H1 (cell line): ENCODE results near the gene TMEM138. TPM values are rescaled to one million over a fixed set of nuclear protein-coding genes. Genes with fewer than 3 reads are reported as not detected.

Source experiments
- CTCF ChIA-PET: fragments of 300-600 bp; sonication (Branson Sonifier 250); formaldehyde crosslinking; loops from one replicate; lab custom pipeline; 2021; ENCODE audit not compliant: partially characterized antibody; lab: Charles Lee
- POLR2A ChIA-PET: fragments of 300-600 bp; sonication (Branson Sonifier 250); formaldehyde crosslinking; loops from one replicate; lab custom pipeline; 2021; ENCODE audit warnings: inconsistent platforms; ENCODE audit not compliant: partially characterized antibody; lab: Charles Lee
- DNase-seq, 2 experiments: peaks; one replicate each; pipeline versions ENCODE4 v3.0.0 to v3.0.0-alpha.2; 2010 to 2022; ENCODE audit warnings: low spot score in 2 of 2, low read depth in 1 of 2, mixed read lengths in 1 of 2
- FAIRE-seq: peaks from 2 replicates; lab custom pipeline; 2011; peaks lifted over from hg19 to GRCh38; lab: Jason Lieb, UNC
- H2AFZ ChIP-seq: 2 replicates; pipeline ENCODE4 v1.8.1; 2012; ENCODE audit warnings: low read length, inconsistent platforms
- H2AK5ac ChIP-seq: 2 replicates; pipeline ENCODE4 v1.6.1; 2013; ENCODE audit warnings: low read depth, low read length
- H2BK120ac ChIP-seq: replicated peaks from 2 replicates; pipeline ENCODE3; 2013; ENCODE audit warnings: low read depth, low read length, inconsistent platforms
- H2BK12ac ChIP-seq: 2 replicates; pipeline ENCODE4 v1.6.1; 2013; ENCODE audit warnings: low read depth, low read length
- H2BK15ac ChIP-seq: 2 replicates; pipeline ENCODE4 v1.6.1; 2013; ENCODE audit warnings: low read length
- H2BK20ac ChIP-seq: 2 replicates; pipeline ENCODE4 v1.6.1; 2013; ENCODE audit warnings: low read length
- H2BK5ac ChIP-seq: 2 replicates; pipeline ENCODE4 v1.6.1; 2013; ENCODE audit warnings: low read depth, low read length
- H3K14ac ChIP-seq: 2 replicates; pipeline ENCODE4 v1.6.1; 2013; ENCODE audit warnings: inconsistent platforms; ENCODE audit not compliant: insufficient read length
- H3K18ac ChIP-seq: 2 replicates; pipeline ENCODE4 v1.6.1; 2013; ENCODE audit warnings: low read length; ENCODE audit errors: extremely low read depth
- H3K23ac ChIP-seq: 2 replicates; pipeline ENCODE4 v1.6.1; 2013; ENCODE audit warnings: inconsistent platforms; ENCODE audit not compliant: insufficient read length
- H3K23me2 ChIP-seq: 2 replicates; pipeline ENCODE4 v1.6.1; 2013; ENCODE audit warnings: low read depth, low read length
- H3K27ac ChIP-seq: 2 replicates; pipeline ENCODE4 v1.6.1; 2011; ENCODE audit warnings: low read depth, low read length, inconsistent platforms
- H3K27me3 ChIP-seq, 4 experiments: replicated peaks in 1 of 4; 1 replicate in 1 of 4; 2 replicates in 3 of 4; pipeline versions ENCODE4 v1.6.1 to v1.8.1; 2011 to 2013; ENCODE audit warnings: low read length in 3 of 4, mild to moderate bottlenecking in 3 of 4, inconsistent platforms in 2 of 4, mixed read lengths in 2 of 4, moderate library complexity in 1 of 4; ENCODE audit not compliant: control insufficient read depth in 3 of 4, insufficient read depth in 3 of 4; ENCODE audit errors: extremely low read depth in 1 of 4
- H3K36me3 ChIP-seq, 4 experiments: 2 replicates each; pipeline versions ENCODE4 v1.6.1 to v1.8.1; 2011 to 2013; ENCODE audit warnings: mild to moderate bottlenecking in 4 of 4, low read length in 3 of 4, moderate library complexity in 2 of 4, control low read depth in 1 of 4, inconsistent platforms in 1 of 4; ENCODE audit not compliant: insufficient read depth in 4 of 4, control insufficient read depth in 2 of 4
- H3K4ac ChIP-seq: replicated peaks from 2 replicates; pipeline ENCODE3; 2013; ENCODE audit warnings: low read length, low read depth, mixed read lengths, inconsistent platforms; ENCODE audit not compliant: insufficient read length
- H3K4me1 ChIP-seq, 4 experiments: replicated peaks in 1 of 4; 1 replicate in 1 of 4; 2 replicates in 3 of 4; pipeline versions ENCODE4 v1.6.1 to v1.8.1; 2011 to 2013; ENCODE audit warnings: low read length in 3 of 4, inconsistent platforms in 2 of 4, mixed read lengths in 1 of 4; ENCODE audit not compliant: insufficient read depth in 4 of 4, control insufficient read depth in 3 of 4
- H3K4me2 ChIP-seq, 2 experiments: 2 replicates each; pipeline versions ENCODE4 v1.6.1 to v1.8.1; 2011 to 2013; ENCODE audit warnings: low read depth in 2 of 2, low read length in 2 of 2, control low read depth in 1 of 2, inconsistent platforms in 1 of 2, mild to moderate bottlenecking in 1 of 2; ENCODE audit not compliant: insufficient read depth in 1 of 2
- H3K4me3 ChIP-seq, 4 experiments: fragments of 200-600, 300-600 bp in 1 of 4; sonication (generic), shearing (Covaris generic), sonication (Bioruptor Twin) in 1 of 4; 2 replicates each; pipeline versions ENCODE4 v1.5.1 to v1.8.1; 2011 to 2016; ENCODE audit warnings: low read length in 4 of 4, low read depth in 3 of 4, control low read depth in 2 of 4, inconsistent platforms in 2 of 4, mild to moderate bottlenecking in 2 of 4, mixed read lengths in 1 of 4, moderate library complexity in 1 of 4; ENCODE audit not compliant: insufficient read depth in 2 of 4; ENCODE audit errors: extremely low read depth in 1 of 4
- H3K56ac ChIP-seq: replicated peaks from 2 replicates; pipeline ENCODE3; 2013; ENCODE audit warnings: low read depth, mild to moderate bottlenecking, mixed read lengths, low read length, inconsistent platforms; ENCODE audit not compliant: insufficient read length
- H3K79me1 ChIP-seq: 2 replicates; pipeline ENCODE4 v1.6.1; 2013; ENCODE audit warnings: low read depth, low read length, control low read depth
- H3K79me2 ChIP-seq, 2 experiments: 2 replicates each; pipeline versions ENCODE4 v1.6.1 to v1.8.1; 2012 to 2013; ENCODE audit warnings: low read length in 2 of 2, mild to moderate bottlenecking in 2 of 2, inconsistent platforms in 1 of 2; ENCODE audit not compliant: insufficient read depth in 2 of 2, control insufficient read depth in 1 of 2
- H3K9ac ChIP-seq, 4 experiments: replicated peaks in 1 of 4; 1 replicate in 1 of 4; 2 replicates in 3 of 4; pipeline versions ENCODE4 v1.6.1 to v1.8.1; 2011 to 2013; ENCODE audit warnings: low read depth in 3 of 4, low read length in 3 of 4, control low read depth in 2 of 4, mild to moderate bottlenecking in 2 of 4, moderate library complexity in 2 of 4, inconsistent platforms in 1 of 4; ENCODE audit errors: extremely low read depth in 1 of 4
- H3K9me3 ChIP-seq, 2 experiments: 2 replicates each; pipeline versions ENCODE4 v1.6.1 to v1.8.1; 2012 to 2013; ENCODE audit warnings: mild to moderate bottlenecking in 2 of 2, moderate library complexity in 2 of 2, control low read depth in 1 of 2, inconsistent platforms in 1 of 2, low read depth in 1 of 2, low read length in 1 of 2, mixed read lengths in 1 of 2; ENCODE audit not compliant: insufficient read depth in 2 of 2
- H4K20me1 ChIP-seq, 2 experiments: replicated peaks in 1 of 2; 2 replicates each; pipeline versions ENCODE3 to v1.8.1; 2011 to 2013; ENCODE audit warnings: inconsistent platforms in 2 of 2, low read length in 2 of 2, mild to moderate bottlenecking in 1 of 2; ENCODE audit not compliant: insufficient read depth in 2 of 2, control insufficient read depth in 1 of 2
- H4K5ac ChIP-seq: 2 replicates; pipeline ENCODE4 v1.6.1; 2013; ENCODE audit warnings: low read length, low read depth, mixed read lengths, inconsistent platforms; ENCODE audit not compliant: insufficient read length
- H4K8ac ChIP-seq: 2 replicates; pipeline ENCODE4 v1.8.0; 2013; ENCODE audit warnings: mild to moderate bottlenecking, moderate library complexity, low read length, inconsistent platforms; ENCODE audit not compliant: insufficient read depth; ENCODE audit errors: extremely low read depth
- H4K91ac ChIP-seq: replicated peaks from 2 replicates; pipeline ENCODE3; 2013; ENCODE audit warnings: low read length, mixed read lengths, inconsistent platforms; ENCODE audit not compliant: insufficient read length
- EP300 ChIP-seq, 2 experiments: IDR thresholded peaks; 1 replicate in 1 of 2; 2 replicates in 1 of 2; pipeline ENCODE4 v1.6.1; 2011 to 2012; ENCODE audit warnings: low read depth in 2 of 2, low read length in 2 of 2, mild to moderate bottlenecking in 2 of 2, borderline replicate concordance in 1 of 2, inconsistent platforms in 1 of 2, moderate library complexity in 1 of 2
- SRF ChIP-seq: IDR thresholded peaks from 2 replicates; pipeline ENCODE4 v1.6.1; 2011; ENCODE audit warnings: mild to moderate bottlenecking, low read depth, low read length, moderate library complexity
- SUZ12 ChIP-seq: fragments of 200-600 bp; sonication (generic); IDR thresholded peaks from 2 replicates; pipeline ENCODE4 v1.6.1; 2012; ENCODE audit warnings: mild to moderate bottlenecking, inconsistent platforms, low read length, moderate library complexity, mixed read lengths
- WGBS, 2 experiments: shearing (Covaris generic) in 1 of 2; methylation state at CpG; one replicate each; pipeline versions ENCODE4 v1.1.6 to v1.1.7; 2013 to 2015; ENCODE audit warnings: low lambda C conversion rate in 2 of 2, mixed read lengths in 2 of 2, inconsistent platforms in 1 of 2, low coverage in 1 of 2, missing lambda C conversion rate in 1 of 2; ENCODE audit not compliant: insufficient replicate concordance in 2 of 2, insufficient coverage in 1 of 2, insufficient read length in 1 of 2; ENCODE audit errors: extremely low coverage in 1 of 2, missing lambda C conversion rate in 1 of 2; 5-methylcytosine and 5-hydroxymethylcytosine counted together
- polyA plus RNA-seq, 7 experiments: library from polyadenylated mRNA; depleted of rRNA in 3 of 7; stranded (reverse) in 5 of 7; unstranded in 2 of 7; fragments of >200 nt in 5 of 7; fragments of 200-250 nt in 2 of 7; gene quantifications; 1 replicate in 5 of 7; 2 replicates in 1 of 7; 4 replicates in 1 of 7; pipeline versions ENCODE4 v1.2.1 to v1.2.3, GENCODE V29; 2011 to 2013; ENCODE audit warnings: missing spikeins in 2 of 7, mixed read lengths in 2 of 7
- total RNA-seq: library from RNA; stranded (reverse); fragmentation: NEBNext Ultra II Directional; extraction: Animal tissue kit (Norgen Biotek cat#: 25700); gene quantifications from 2 replicates; pipeline ENCODE4 v1.2.1, GENCODE V29; 2021

Gene TMEM138
- total and polyA plus RNA-seq, 2 of the 8 experiments (the other 6 are each of a cell fraction or from before 2014, with no cell fraction given) = 32.9 to 59.0 TPM

DNA sequence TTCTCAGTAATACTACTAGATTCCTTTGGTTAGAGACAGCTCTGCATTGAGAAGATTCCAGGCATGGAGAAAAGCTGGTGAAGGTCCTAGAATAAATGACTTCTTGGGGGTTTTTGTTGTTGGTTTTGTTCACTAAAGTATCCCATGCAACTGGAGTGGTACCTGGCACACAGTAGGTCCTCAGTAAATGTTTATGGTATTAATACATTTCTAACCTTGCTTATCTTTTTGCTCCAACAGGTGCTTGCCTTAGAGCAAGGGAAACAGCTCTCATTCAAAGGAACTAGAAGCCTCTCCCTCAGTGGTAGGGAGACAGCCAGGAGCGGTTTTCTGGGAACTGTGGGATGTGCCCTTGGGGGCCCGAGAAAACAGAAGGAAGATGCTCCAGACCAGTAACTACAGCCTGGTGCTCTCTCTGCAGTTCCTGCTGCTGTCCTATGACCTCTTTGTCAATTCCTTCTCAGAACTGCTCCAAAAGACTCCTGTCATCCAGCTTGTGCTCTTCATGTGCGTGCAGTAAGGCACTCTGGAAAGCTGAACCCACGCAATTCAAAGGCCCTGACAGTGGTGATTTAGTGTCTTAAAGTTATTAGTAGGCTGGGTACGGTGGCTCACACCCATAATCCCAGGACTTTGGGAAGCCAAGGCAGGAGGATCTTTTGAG is 2.0 kb downstream of the TMEM138 start:
- ChIA-PET POLR2A (interaction anchor here (1.1 to 39.7 kb wide), 8 partner anchors 6 to 64 kb away, joined by 3 to 1106 read pairs (median 60); partner anchors contain the start of genes CPSF7, CYB561A3, DDB1 and SDHAF2), CTCF (interaction anchor here (0.7 to 22.8 kb wide), 7 partner anchors 9 to 153 kb away, joined by 3 to 255 read pairs (median 8); partner anchors contain the start of genes DDB1 and TKFC)
- no peak for TF ChIP-seq SRF
- TF ChIP-seq EP300 (IDR thresholded peaks at IDR 0.05; ENCODE audit: borderline replicate concordance in 1 of 2, low read depth in 2 of 2, low read length in 2 of 2) = no peak
- TF ChIP-seq SUZ12 = no peak

More for the DNA sequence above, 2.0 kb downstream of the TMEM138 start:
- H2BK20ac ChIP-seq = no peak overlapping the region
- H3K14ac ChIP-seq = no peak overlapping the region
- no peak overlapping the region for H3K4ac ChIP-seq
- H2BK15ac ChIP-seq = no peak overlapping the region
- no peak overlapping the region for H4K8ac ChIP-seq
- no peak overlapping the region for H3K4me3 ChIP-seq
- no peak overlapping the region for H2BK120ac ChIP-seq
- DNase-seq = no peak
- H2AK5ac ChIP-seq = no peak overlapping the region
- no peak for FAIRE-seq
- no peaks in the 10 kb centered on the region for H3K4me1 ChIP-seq
- H3K4me2 ChIP-seq = no peak overlapping the region
- WGBS, 2 experiments = 87% methylated on average over 5 of the region's 5 CpGs; no CpG with 5 or more reads in 1 of the 2 experiments
- H4K20me1 ChIP-seq = no peaks in the 10 kb centered on the region
- peaks cover 3% of the 10 kb centered on the region for H3K79me1 ChIP-seq
- H3K27me3 ChIP-seq = no peaks in the 10 kb centered on the region
- H4K91ac ChIP-seq = no peak overlapping the region
- no peak overlapping the region for H3K56ac ChIP-seq
- peaks cover 21 to 49% (median 39%) of the 10 kb centered on the region in 4 experiments for H3K36me3 ChIP-seq
- H2AFZ ChIP-seq = no peak overlapping the region
- H3K23me2 ChIP-seq = peaks cover 14% of the 10 kb centered on the region
- H3K9me3 ChIP-seq = no peaks in the 10 kb centered on the region
- no peak overlapping the region for H2BK12ac ChIP-seq
- H3K27ac ChIP-seq = no peak overlapping the region
- peaks cover 3 to 23% of the 10 kb centered on the region in 2 experiments for H3K79me2 ChIP-seq
- no peak overlapping the region for H2BK5ac ChIP-seq
- no peak overlapping the region for H3K18ac ChIP-seq
- no peak overlapping the region for H3K9ac ChIP-seq
- no peak overlapping the region for H4K5ac ChIP-seq
- H3K23ac ChIP-seq = no peak overlapping the region
